CD4-positive, alpha-beta T cell treated with Interleukin-15 for 4 hours (primary cell): Measurements from ENCODE around the gene MTCH1.

Source experiments
- DNase-seq: peaks from one replicate; pipeline ENCODE4 v3.0.0-alpha.2; 2020; ENCODE audit warnings: low spot score

Gene MTCH1

DNA sequence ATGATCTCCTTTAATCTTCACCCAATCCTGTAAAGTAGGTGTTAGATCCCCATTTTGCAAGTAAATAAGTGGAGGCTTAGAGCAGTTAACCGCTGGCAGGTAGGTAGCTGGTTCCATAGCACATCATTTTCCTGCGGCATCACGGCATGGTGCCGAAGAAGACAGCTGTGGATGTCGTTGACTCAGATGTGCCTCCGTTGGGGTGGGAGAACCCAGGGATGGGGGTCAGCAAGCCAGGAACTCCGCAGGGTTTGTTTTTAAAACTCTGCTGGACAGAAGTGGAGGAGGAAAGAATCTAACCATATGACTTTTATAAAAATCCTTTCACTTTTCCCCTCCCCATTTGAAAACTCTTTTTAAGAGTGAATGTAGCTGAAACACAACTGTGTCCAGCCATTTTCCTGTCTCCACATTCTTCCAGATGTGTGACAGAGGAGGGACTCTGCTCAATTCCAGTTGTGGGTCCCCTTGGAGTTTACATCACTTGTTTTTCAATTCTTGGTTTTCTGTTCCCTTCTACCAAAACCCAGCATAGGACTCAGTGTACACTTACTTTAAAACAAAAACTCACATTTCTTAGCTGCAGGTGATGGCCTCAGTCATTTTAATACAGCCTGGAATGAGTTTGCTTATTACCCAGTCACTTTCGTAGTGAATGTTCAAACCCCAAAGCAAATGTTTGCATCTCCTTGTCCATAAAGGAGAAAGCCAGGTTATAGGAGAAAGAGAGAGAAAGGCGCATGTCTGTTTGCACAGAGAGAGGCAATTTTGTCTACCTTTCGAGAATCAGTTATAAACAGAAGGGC, 59.1 kb downstream of the MTCH1 start:
- no peak for DNase-seq

DNA sequence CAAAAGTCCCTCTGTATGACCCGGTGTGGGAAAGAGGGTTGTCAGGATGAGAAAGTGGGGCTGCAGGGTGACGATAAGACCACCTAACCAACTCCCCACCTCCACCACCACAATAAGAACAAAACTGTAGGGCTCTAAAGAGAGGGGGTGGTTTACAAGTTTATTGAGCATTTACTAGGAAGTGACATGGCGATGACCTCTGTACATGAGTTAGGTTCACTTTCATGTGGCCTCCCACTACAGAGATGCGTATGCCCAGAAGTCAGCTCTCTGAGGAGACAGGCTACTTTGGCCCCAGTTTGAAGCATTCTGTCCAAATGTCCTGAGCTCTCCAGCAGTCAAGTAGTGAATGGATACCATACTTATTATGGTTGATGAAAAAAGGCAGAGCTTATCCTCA, 60.2 kb downstream of the MTCH1 start:
- DNase-seq, result no peak

DNA sequence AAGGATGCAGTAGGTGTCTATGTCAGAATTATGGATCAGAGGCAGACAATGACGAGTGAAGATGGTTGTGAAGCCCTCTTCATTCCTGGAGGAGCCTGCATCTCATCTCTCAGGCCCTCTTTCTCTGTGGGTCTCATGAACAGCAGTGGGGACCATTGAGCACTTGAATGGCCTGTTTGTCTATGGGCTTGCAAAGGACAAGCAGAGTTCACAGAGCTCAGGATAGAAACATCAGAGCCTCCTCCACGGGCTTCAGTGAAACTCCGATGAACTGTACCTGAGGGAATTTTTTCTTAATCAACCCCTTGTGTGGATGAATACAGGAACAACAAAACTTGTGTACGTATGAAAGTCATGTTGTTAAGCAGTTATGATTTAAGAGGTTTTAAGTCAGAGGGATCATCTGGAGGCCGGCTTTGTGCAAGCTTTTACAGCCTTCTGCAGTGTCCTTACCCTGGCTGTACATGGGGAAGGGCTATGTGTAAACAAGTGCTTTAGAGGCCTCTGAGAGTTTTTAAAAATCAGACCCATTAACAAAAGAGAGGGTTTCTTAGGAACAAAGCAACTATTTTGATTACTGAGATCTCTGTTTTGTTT, 61.1 kb downstream of the MTCH1 start:
- no peak for DNase-seq

DNA sequence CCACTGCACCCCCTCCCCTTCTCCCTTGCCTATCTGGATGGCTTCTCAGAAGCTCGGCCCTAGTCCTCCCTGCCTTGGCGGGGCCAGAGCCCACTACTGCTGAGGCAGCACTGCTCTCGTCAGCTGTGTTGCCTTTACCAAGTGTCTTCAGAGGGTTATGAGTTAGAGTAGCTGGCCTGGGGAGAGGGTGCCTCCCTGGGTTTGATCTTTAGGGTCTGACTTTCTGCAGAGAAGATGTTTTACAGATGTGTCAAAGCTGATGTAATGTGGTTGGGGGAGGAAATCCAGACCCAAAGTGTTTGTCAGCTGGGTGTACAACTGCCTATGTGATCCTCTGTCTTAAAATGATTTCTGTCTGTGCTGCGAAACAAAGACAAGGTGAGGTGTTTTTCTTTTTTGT, 61.9 kb downstream of the MTCH1 start:
- no peak for DNase-seq

DNA sequence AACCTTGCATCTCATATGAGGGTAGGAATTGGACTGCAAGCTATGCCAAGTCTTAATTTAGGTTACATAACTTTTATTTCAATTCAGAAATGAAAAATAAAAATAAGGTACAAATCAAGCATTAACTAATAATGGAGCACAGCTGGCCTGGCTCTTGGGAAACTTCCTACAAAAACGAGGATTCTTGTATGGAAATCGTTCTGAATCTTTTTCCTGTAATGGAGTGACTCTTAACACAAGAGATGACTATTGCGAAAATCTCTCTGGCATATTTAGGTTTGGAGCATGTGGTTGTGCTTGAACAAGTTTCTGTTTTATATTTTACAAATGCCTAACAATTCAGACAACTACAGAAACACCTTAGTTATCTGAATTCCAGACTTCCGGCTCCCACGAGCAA, 65.5 kb downstream of the MTCH1 start:
- DNase-seq, result no peak

DNA sequence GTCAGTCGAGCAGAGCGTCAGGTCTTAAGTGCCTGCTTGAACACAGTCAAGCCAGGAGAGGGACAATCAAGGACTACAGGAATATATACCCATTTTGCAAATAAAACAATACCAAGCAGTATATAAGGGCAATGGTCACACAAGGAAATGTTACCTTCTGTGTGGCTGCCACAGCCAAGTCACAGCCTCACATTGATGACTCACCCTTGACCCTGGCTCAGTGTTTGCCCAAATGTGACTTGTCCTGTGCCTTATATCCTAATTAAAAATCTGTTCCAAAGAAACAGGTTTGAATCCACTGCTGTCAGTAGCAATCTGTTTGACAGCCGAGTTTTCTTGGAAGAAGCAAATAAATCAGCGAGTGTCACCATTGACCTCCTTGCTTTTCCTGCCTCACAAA, 65.9 kb downstream of the MTCH1 start:
- DNase-seq, result no peak
